Osteoblast (primary cell): ENCODE measurements around the gene FAM234A. TPM values are rescaled to one million over a fixed set of nuclear protein-coding genes. Genes with fewer than 3 reads are reported as not detected.
"Not testable (repeated sequence)": the region's sequence is repeated elsewhere in the genome, so short reads cannot be mapped to it uniquely, and the experiment has no call there.

Source experiments
- DNase-seq: peaks from one replicate; pipeline ENCODE4 v3.0.0; 2011; ENCODE audit warnings: low spot score, mixed read lengths; ENCODE audit not compliant: insufficient read length; ENCODE audit errors: missing footprints
- H2AFZ ChIP-seq: 2 replicates; pipeline ENCODE4 v1.6.0; 2011; ENCODE audit warnings: mild to moderate bottlenecking, low read length
- H3K27ac ChIP-seq: 2 replicates; pipeline ENCODE4 v1.5.1; 2011; ENCODE audit warnings: mild to moderate bottlenecking, low read depth, low read length, moderate library complexity
- H3K27me3 ChIP-seq: 2 replicates; pipeline ENCODE4 v1.6.0; 2012; ENCODE audit warnings: mild to moderate bottlenecking, control low read depth, inconsistent platforms, low read length, moderate library complexity; ENCODE audit not compliant: insufficient read depth
- H3K36me3 ChIP-seq: 2 replicates; pipeline ENCODE4 v1.5.1; 2011; ENCODE audit warnings: mild to moderate bottlenecking, low read length, control low read depth, moderate library complexity; ENCODE audit not compliant: insufficient read depth
- H3K4me1 ChIP-seq: 2 replicates; pipeline ENCODE4 v1.5.1; 2011; ENCODE audit warnings: mild to moderate bottlenecking, low read length, control low read depth, moderate library complexity; ENCODE audit not compliant: insufficient read depth
- H3K4me2 ChIP-seq: 2 replicates; pipeline ENCODE4 v1.6.0; 2011; ENCODE audit warnings: mild to moderate bottlenecking, low read length; ENCODE audit not compliant: insufficient read depth
- H3K4me3 ChIP-seq: fragments of 200-600 bp; sonication (generic); 3 replicates; pipeline ENCODE4 v1.5.1; 2012; ENCODE audit warnings: mild to moderate bottlenecking, low read length, inconsistent platforms; ENCODE audit not compliant: insufficient read depth
- H3K79me2 ChIP-seq: 2 replicates; pipeline ENCODE4 v1.6.0; 2012; ENCODE audit warnings: mild to moderate bottlenecking, low read length, control low read depth, inconsistent platforms; ENCODE audit not compliant: insufficient read depth
- H3K9me3 ChIP-seq: 2 replicates; pipeline ENCODE4 v1.5.1; 2011; ENCODE audit warnings: low read depth, low read length, control low read depth
- H4K20me1 ChIP-seq: 2 replicates; pipeline ENCODE4 v1.6.0; 2012; ENCODE audit warnings: mild to moderate bottlenecking, low read length, control low read depth; ENCODE audit not compliant: insufficient read depth
- total RNA-seq: library from RNA; depleted of rRNA; stranded (reverse); fragments of >200 nt; gene quantifications from 2 replicates; pipeline ENCODE4 v1.2.3, GENCODE V29; 2012
- TF ChIP-seq, protein P1 (sequence below): IDR thresholded peaks from 2 replicates; pipeline ENCODE4 v1.5.1; 2011; ENCODE audit warnings: mild to moderate bottlenecking, low read depth, low read length, moderate library complexity; ENCODE audit errors: extremely low read depth

FAM234A gene
- total RNA-seq, 1 donor, result 113 TPM

DNA sequence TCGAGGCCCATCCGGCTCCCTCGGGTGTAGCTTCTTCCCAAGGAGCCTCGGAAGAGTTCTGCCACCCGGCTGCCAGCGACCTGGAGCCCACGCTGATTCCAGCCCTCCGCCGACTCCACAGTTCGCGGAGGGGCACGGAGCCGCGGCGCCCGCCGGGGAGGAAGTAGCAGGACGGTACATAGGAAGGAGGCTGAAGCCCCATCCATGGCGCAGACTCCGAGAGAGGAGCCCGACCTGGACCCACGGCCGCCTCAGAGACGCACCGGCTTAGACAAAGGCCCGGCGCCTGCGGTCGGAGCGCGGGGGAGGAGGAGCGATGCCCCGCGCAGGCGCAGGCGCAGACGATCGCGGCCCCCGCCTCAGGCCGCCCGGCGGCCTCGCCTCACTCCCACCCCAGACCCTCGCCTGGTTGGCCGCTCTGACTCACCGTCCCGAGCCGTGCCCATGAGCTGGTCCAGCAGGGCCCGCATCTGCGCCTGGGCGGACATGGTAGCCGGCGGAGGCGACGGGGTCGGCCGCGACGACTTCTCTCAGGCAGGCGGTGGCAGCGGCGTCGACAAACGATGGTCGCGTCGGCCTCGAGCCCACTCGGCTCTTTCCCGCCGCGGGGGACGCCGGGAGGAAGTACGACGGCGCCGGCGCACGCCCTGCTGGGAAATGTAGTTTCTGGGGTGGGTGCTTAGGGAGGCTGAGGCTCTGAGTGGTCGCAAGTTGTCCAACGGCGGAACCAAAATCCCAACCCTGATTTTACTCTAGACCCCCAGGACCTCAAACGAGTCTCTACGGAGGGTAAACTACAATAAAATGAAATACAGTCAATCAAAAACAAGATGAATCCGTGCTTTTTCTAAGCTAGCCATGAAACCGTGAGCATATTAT, 5.5 kb upstream of the FAM234A start, which contains the start of gene LUC7L:
Gene LUC7L (minus strand): TSS at position 598 of the 879 bp plus-strand sequence. CDS start 110 bp downstream, at position 488.
- peaks cover 19% of the 10 kb centered on the region for H3K4me1 ChIP-seq
- DNase-seq, result peak; percentile 98
- H2AFZ ChIP-seq, result peak within 1 kb of the TSS; percentile 92
- H3K79me2 ChIP-seq, result peaks cover 46% of the 10 kb centered on the region
- H3K9me3 ChIP-seq, result no peaks in the 10 kb centered on the region
- H3K27me3 ChIP-seq, result no peaks in the 10 kb centered on the region
- H3K36me3 ChIP-seq, result peaks cover 34% of the 10 kb centered on the region
- H3K4me2 ChIP-seq, result peak within 1 kb of the TSS; percentile 84
- peak within 1 kb of the TSS; percentile 92 for H3K27ac ChIP-seq
- TF ChIP-seq, protein P1, sequence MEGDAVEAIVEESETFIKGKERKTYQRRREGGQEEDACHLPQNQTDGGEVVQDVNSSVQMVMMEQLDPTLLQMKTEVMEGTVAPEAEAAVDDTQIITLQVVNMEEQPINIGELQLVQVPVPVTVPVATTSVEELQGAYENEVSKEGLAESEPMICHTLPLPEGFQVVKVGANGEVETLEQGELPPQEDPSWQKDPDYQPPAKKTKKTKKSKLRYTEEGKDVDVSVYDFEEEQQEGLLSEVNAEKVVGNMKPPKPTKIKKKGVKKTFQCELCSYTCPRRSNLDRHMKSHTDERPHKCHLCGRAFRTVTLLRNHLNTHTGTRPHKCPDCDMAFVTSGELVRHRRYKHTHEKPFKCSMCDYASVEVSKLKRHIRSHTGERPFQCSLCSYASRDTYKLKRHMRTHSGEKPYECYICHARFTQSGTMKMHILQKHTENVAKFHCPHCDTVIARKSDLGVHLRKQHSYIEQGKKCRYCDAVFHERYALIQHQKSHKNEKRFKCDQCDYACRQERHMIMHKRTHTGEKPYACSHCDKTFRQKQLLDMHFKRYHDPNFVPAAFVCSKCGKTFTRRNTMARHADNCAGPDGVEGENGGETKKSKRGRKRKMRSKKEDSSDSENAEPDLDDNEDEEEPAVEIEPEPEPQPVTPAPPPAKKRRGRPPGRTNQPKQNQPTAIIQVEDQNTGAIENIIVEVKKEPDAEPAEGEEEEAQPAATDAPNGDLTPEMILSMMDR, result no peak
- H4K20me1 ChIP-seq, result peaks cover 37% of the 10 kb centered on the region
- peak within 1 kb of the TSS; percentile 91 for H3K4me3 ChIP-seq

DNA sequence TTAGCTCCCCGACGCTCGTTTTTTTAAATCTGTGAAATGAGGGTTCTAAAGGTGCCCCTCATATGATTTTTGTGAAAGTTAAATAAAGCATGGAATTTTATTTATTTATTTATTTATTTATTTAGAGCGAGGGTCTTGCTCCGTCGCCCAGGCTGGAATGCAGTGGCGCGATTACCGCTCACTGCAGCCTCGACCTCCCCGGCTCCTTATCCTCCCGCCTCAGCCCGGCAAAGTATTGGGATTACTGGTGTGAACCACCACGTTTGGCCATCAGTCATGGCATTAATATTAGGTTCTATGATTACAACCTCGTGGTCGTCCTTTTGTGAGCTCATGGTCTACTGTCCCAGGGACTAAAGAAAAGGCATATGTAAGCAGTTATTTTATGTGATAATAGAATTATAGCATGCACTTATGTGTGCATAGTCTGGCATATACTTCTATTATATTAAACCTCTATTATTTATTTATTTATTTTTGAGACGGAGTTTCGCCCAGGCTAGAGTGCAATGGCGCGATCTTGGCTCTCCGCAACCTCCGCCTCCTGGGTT, 4.8 kb upstream of the FAM234A start:
- H3K27ac ChIP-seq, result peak overlapping the region; percentile 92
- H3K4me2 ChIP-seq, result peak overlapping the region; percentile 84
- TF ChIP-seq, protein P1, result no peak
- H3K27me3 ChIP-seq, result no peaks in the 10 kb centered on the region
- peak overlapping the region; percentile 91 for H3K4me3 ChIP-seq
- peaks cover 19% of the 10 kb centered on the region for H3K4me1 ChIP-seq
- H2AFZ ChIP-seq, result peak overlapping the region; percentile 92
- peaks cover 42% of the 10 kb centered on the region for H3K79me2 ChIP-seq
- H4K20me1 ChIP-seq, result peaks cover 34% of the 10 kb centered on the region
- DNase-seq, result no peak
- H3K9me3 ChIP-seq, result no peaks in the 10 kb centered on the region
- H3K36me3 ChIP-seq, result peaks cover 30% of the 10 kb centered on the region

DNA sequence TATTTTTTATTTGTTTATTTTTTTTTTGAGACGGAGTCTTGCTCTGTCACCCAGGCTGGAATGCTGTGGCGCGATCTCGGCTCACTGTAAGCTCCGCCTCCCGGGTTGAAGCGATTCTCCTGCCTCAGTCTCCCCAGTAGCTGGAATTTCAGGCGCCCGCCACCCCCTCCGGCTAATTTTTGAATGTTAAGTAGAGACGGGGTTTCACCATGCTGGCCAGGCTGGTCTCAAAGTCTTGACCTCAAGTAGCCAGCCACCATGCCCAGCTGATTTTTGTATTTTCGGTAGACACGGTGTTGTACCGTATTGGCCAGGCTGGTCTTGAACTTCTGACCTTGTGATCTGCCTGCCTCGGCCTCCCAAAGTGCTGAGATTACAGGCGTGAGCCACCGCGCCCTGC, 4.3 kb upstream of the FAM234A start:
- Histone ChIP-seq H4K20me1 (peaks cover 31% of the 10 kb centered on the region), H3K36me3 (peaks cover 25% of the 10 kb centered on the region), H3K4me1 (peaks cover 24% of the 10 kb centered on the region), H3K79me2 (peaks cover 37% of the 10 kb centered on the region)
- not testable (repeated sequence) for DNase-seq, H3K4me2 ChIP-seq, H2AFZ ChIP-seq, H3K27ac ChIP-seq, H3K27me3 ChIP-seq, H3K4me3 ChIP-seq, H3K9me3 ChIP-seq

DNA sequence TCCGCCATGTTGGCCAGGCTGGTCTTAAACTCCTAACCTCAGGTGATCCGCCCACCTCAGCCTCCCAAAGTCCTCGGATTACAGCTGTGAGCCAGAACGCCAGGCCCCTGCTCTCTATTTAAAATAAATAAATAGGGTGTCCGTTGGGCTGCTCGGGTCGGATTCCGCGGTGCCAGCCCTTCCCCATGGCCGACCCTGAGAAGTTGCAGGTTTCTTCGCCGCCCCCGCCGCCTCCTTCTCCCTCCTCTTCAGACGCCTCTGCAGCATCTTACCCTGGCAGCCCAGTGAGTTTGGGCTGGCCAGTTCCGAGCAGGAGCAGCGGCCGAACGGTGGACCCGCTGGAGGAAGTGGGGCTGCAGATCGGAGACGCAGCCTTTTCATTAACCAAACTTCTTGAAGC, 3.7 kb upstream of the FAM234A start:
- peaks cover 26% of the 10 kb centered on the region for H3K4me1 ChIP-seq
- peaks cover 33% of the 10 kb centered on the region for H3K79me2 ChIP-seq
- no peak overlapping the region for H3K4me3 ChIP-seq
- no peak overlapping the region for H3K27ac ChIP-seq
- H3K27me3 ChIP-seq, result no peaks in the 10 kb centered on the region
- H2AFZ ChIP-seq, result no peak overlapping the region
- peaks cover 31% of the 10 kb centered on the region for H4K20me1 ChIP-seq
- H3K36me3 ChIP-seq, result peaks cover 20% of the 10 kb centered on the region
- no peaks in the 10 kb centered on the region for H3K9me3 ChIP-seq
- no peak for DNase-seq
- no peak overlapping the region for H3K4me2 ChIP-seq
- TF ChIP-seq, protein P1, result no peak
